ENCODE measurements around the gene DLGAP1.

Gene DLGAP1

DNA sequence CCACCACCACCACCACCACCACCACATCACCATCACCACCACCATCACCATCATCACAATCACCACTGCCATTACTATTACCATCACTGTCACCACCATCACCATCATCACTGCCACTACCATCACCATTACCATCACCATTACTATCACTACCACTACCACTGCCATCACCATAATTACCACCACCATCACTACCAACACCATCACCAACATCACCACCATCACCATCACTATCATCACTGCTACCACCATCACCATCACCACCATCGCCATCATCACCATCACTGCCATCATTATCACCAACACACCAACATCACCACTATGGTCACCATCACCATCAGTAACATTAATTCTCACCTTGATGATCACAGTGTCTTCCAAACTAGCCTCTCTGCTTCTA is 713.8 kb downstream of the DLGAP1 start:
- H3K4me3 ChIP-seq (ENCODE audit: low read depth, low read length): no peak overlapping the region
- TF ChIP-seq, protein P1, sequence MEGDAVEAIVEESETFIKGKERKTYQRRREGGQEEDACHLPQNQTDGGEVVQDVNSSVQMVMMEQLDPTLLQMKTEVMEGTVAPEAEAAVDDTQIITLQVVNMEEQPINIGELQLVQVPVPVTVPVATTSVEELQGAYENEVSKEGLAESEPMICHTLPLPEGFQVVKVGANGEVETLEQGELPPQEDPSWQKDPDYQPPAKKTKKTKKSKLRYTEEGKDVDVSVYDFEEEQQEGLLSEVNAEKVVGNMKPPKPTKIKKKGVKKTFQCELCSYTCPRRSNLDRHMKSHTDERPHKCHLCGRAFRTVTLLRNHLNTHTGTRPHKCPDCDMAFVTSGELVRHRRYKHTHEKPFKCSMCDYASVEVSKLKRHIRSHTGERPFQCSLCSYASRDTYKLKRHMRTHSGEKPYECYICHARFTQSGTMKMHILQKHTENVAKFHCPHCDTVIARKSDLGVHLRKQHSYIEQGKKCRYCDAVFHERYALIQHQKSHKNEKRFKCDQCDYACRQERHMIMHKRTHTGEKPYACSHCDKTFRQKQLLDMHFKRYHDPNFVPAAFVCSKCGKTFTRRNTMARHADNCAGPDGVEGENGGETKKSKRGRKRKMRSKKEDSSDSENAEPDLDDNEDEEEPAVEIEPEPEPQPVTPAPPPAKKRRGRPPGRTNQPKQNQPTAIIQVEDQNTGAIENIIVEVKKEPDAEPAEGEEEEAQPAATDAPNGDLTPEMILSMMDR (IDR thresholded peaks at IDR 0.05; ENCODE audit: insufficient read depth, low read depth, low read length, missing control alignments): no peak
- no peak for DNase-seq (ENCODE audit: low read depth)

DNA sequence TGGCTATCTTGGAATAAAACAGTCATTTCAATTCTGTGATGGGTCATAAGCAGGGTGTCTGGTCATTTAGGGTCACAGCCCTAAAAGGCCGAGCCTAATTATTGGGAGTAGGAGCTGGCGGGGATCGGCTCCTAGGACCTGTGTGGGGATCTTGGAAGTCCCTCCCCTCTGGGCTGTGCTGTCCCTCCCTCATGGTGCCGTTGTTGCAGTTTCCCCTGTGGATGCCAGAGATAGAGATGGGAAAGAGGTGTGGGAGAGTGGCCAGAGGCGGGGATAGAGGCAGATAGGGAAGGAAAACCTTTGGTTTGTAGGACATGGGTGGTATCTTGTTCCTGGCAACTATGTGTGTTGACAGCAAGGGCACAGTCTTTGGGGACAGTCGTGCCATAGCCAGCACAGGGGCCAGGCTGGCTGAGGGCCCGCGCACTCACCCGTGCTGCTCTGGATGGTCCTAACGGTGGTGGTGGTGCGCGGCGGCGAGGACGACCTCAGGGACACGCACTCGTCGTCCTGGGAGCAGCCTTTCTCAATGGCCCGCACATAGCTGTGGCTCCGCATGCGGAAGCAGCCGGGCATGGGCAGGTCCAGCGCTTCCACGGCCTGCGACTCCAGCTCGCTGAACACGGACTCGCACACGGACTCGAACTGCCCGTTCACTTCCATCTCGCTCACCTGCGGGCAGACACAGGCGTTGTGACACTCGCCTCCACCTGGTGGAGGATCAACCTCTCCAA is 726.2 kb downstream of the DLGAP1 start:
- TF ChIP-seq, protein P1 (IDR thresholded peaks at IDR 0.05; ENCODE audit: insufficient read depth, low read depth, low read length, missing control alignments): no peak
- no peak overlapping the region for H3K4me3 ChIP-seq (ENCODE audit: low read depth, low read length)
- no peak for DNase-seq (ENCODE audit: low read depth)

DNA sequence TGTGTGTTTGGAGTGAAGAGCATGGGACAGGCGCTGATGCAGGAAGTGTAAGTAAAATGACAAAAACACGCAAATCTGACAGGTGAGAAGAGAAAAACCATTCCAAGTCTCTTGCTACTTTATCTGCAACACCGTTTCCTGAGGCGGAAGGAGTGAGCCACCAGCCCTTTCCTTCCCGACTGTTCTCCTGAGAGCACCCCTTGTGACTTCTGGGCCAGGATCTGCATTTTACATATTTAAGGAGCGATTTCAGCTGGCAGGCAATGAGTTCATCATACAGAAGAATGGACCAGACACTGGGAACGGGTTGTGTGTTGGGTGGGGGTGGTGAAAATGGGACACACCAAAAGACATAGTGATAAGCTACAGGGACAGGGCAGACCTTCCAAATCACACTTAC is 727.8 kb downstream of the DLGAP1 start:
- H3K4me3 ChIP-seq (ENCODE audit: low read depth, low read length): no peak overlapping the region
- DNase-seq (ENCODE audit: low read depth): no peak
- TF ChIP-seq, protein P1 (IDR thresholded peaks at IDR 0.05; ENCODE audit: insufficient read depth, low read depth, low read length, missing control alignments): no peak

DNA sequence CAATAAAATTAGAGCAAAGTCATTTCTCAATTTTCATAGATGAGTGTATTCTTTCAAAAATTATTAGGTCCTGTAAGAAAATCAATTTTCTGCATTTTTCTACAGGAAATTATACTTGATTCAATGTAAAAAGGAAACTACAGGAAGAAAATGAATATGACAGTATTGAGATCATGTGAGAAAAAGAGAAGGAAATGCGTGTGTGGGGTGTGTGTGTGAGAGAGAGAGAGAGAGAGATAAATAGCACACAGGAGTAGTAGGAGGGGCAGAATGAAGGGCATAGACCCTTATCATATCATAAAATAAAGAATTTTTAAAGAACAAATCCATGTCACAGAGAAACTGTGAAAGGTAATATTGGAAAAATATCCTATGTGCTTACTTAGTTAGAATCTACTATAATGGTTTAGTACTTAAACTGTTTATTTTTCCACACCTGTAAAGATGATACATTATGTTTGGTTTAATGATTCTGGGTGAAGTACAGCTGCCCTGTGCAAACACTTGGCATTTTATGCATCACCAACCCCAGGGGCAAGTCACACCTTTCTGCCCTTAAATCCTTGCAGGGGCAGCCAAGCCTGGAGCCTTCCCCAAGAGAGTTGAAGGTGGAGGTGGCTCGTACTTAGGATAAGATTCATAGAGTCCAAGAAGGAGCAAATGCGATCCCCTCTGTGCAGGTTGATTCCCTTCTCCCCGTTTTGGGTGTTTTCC is 728.7 kb downstream of the DLGAP1 start:
- TF ChIP-seq, protein P1 (IDR thresholded peaks at IDR 0.05; ENCODE audit: insufficient read depth, low read depth, low read length, missing control alignments): no peak
- DNase-seq (ENCODE audit: low read depth): no peak
- H3K4me3 ChIP-seq (ENCODE audit: low read depth, low read length): no peak overlapping the region

DNA sequence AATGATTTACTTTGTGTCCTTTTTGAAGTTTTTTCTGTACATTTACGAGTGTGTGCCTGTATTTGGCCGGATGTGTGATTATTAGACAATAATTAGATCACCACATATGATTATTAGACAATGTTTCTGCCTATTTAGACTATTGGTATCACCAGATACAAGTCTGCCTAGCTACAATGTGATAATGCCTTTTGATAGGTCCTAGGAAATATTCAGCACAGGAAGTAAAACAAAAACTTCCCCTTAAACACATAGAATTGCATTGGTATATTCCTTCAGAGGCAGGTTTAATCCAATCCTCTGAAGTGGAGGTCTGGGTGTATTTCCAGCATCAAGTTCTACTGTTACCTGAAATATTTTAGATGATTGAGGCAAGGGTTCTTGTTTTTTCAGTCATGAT is 730.0 kb downstream of the DLGAP1 start:
- TF ChIP-seq, protein P1 (IDR thresholded peaks at IDR 0.05; ENCODE audit: insufficient read depth, low read depth, low read length, missing control alignments): no peak
- no peak overlapping the region for H3K4me3 ChIP-seq (ENCODE audit: low read depth, low read length)
- DNase-seq (ENCODE audit: low read depth): no peak

DNA sequence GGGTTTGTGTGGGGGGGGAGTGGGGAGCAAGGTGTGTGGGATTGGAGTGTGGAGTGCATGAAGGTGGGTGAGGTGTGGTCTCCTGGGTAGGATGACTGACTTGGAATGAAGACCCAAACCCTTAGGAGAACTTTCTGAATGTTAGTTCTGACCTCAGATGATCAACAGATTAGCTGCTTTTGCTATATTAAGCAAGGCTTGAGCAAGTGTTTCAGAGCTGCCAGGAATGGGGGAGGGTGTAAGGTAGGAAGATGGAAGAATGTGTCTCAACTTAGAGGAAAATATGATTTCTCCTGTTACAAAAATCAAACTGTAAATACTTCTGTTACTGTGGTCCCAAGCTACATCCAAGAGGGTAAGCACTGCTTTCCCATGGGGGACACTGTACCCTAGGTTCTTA is 731.6 kb downstream of the DLGAP1 start:
- DNase-seq (ENCODE audit: low read depth): no peak
- H3K4me3 ChIP-seq (ENCODE audit: low read depth, low read length): no peak overlapping the region
- TF ChIP-seq, protein P1 (IDR thresholded peaks at IDR 0.05; ENCODE audit: insufficient read depth, low read depth, low read length, missing control alignments): no peak
